ENCODE data around the gene RABGEF1. TPM values are rescaled to one million over a fixed set of nuclear protein-coding genes. Genes with fewer than 3 reads are reported as not detected.
A peak's percentile ranks its signal among the peaks of the same experiment; 100 is the strongest.

RABGEF1 gene
- total RNA-seq, 1 donor from 2014 or later = 19.4 TPM

DNA sequence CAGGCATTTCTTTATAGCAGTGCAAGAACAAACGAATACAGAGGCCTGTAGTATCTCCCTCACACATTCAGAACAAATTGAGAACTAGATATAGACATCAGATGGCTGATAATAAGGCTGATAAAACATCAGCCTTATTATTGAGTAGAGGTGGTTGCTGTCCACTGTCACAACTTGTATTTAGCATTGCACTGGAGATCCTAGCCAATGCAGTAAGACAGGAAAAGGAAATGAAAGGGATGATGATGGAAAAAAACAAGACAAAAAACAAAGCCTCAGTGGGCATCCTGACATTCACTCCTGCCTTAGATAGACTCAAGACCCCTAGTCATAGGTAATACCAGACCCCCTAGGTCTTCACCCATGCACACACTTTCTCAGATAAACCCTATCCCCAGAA, 4.7 kb upstream of the RABGEF1 start:
- Mint-ChIP-seq H3K9me3 (ENCODE audit: low read depth) (peaks cover 12% of the 10 kb centered on the region), H3K27ac (peak overlapping the region; percentile 38), H3K27me3 (no peaks in the 10 kb centered on the region), H3K36me3 (ENCODE audit: insufficient read depth) (peaks cover 22% of the 10 kb centered on the region), H3K4me3 (ENCODE audit: low read depth) (no peak overlapping the region), H3K4me1 (ENCODE audit: low read depth) (peaks cover 3% of the 10 kb centered on the region)
- DNase-seq (ENCODE audit: low spot score, unreplicated experiment) = no peak
- TF ChIP-seq, protein P1, sequence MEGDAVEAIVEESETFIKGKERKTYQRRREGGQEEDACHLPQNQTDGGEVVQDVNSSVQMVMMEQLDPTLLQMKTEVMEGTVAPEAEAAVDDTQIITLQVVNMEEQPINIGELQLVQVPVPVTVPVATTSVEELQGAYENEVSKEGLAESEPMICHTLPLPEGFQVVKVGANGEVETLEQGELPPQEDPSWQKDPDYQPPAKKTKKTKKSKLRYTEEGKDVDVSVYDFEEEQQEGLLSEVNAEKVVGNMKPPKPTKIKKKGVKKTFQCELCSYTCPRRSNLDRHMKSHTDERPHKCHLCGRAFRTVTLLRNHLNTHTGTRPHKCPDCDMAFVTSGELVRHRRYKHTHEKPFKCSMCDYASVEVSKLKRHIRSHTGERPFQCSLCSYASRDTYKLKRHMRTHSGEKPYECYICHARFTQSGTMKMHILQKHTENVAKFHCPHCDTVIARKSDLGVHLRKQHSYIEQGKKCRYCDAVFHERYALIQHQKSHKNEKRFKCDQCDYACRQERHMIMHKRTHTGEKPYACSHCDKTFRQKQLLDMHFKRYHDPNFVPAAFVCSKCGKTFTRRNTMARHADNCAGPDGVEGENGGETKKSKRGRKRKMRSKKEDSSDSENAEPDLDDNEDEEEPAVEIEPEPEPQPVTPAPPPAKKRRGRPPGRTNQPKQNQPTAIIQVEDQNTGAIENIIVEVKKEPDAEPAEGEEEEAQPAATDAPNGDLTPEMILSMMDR (IDR thresholded peaks at IDR 0.05; ENCODE audit: unreplicated experiment) = no peak

- no peak overlapping the region for H3K4me3 Mint-ChIP-seq (ENCODE audit: low read depth)
Observed at GRCh38 chr7:66736892-66737291, 3.6 kb upstream of the RABGEF1 start.

GRCh38 chr7:66737667-66738066, 2.9 kb upstream of the RABGEF1 start:
- Mint-ChIP-seq H3K4me3 (ENCODE audit: low read depth) (no peak overlapping the region), H3K9me3 (ENCODE audit: low read depth) (peaks cover 12% of the 10 kb centered on the region), H3K27me3 (no peaks in the 10 kb centered on the region), H3K4me1 (ENCODE audit: low read depth) (peaks cover 6% of the 10 kb centered on the region), H3K27ac (no peak overlapping the region), H3K36me3 (ENCODE audit: insufficient read depth) (peaks cover 22% of the 10 kb centered on the region)
- TF ChIP-seq, protein P1 (IDR thresholded peaks at IDR 0.05; ENCODE audit: unreplicated experiment) = no peak
- no peak for DNase-seq (ENCODE audit: low spot score, unreplicated experiment)

More at GRCh38 chr7:66736892-66737291, 3.6 kb upstream of the RABGEF1 start:
- H3K9me3 Mint-ChIP-seq (ENCODE audit: low read depth) = peaks cover 12% of the 10 kb centered on the region
- peaks cover 22% of the 10 kb centered on the region for H3K36me3 Mint-ChIP-seq (ENCODE audit: insufficient read depth)
- peaks cover 6% of the 10 kb centered on the region for H3K4me1 Mint-ChIP-seq (ENCODE audit: low read depth)
- H3K27me3 Mint-ChIP-seq = no peaks in the 10 kb centered on the region
- TF ChIP-seq, protein P1 (IDR thresholded peaks at IDR 0.05; ENCODE audit: unreplicated experiment) = no peak
- no peak for DNase-seq (ENCODE audit: low spot score, unreplicated experiment)
- no peak overlapping the region for H3K27ac Mint-ChIP-seq

- Mint-ChIP-seq H3K4me3 (ENCODE audit: low read depth) (peak overlapping the region; percentile 93), H3K27me3 (no peaks in the 10 kb centered on the region), H3K27ac (peak overlapping the region; percentile 98), H3K36me3 (ENCODE audit: insufficient read depth) (peaks cover 21% of the 10 kb centered on the region), H3K4me1 (ENCODE audit: low read depth) (peaks cover 6% of the 10 kb centered on the region), H3K9me3 (ENCODE audit: low read depth) (peaks cover 12% of the 10 kb centered on the region)
- DNase-seq (ENCODE audit: low spot score, unreplicated experiment) = no peak
- TF ChIP-seq, protein P1 (IDR thresholded peaks at IDR 0.05; ENCODE audit: unreplicated experiment) = no peak
Observed at GRCh38 chr7:66739477-66739876, 1.1 kb upstream of the RABGEF1 start.

GRCh38 chr7:66739953-66740301, 606 bp upstream of the RABGEF1 start:
- Mint-ChIP-seq H3K9me3 (ENCODE audit: low read depth) (peaks cover 12% of the 10 kb centered on the region), H3K36me3 (ENCODE audit: insufficient read depth) (peaks cover 19% of the 10 kb centered on the region), H3K4me3 (ENCODE audit: low read depth) (peak overlapping the region; percentile 93), H3K27me3 (no peaks in the 10 kb centered on the region), H3K27ac (peak overlapping the region; percentile 98), H3K4me1 (ENCODE audit: low read depth) (peaks cover 8% of the 10 kb centered on the region)
- TF ChIP-seq, protein P1 (IDR thresholded peaks at IDR 0.05; ENCODE audit: unreplicated experiment) = no peak
- DNase-seq (ENCODE audit: low spot score, unreplicated experiment) = no peak
